ENCODE measurements around the gene MAML2. TPM values are rescaled to one million over a fixed set of nuclear protein-coding genes. Genes with fewer than 3 reads are reported as not detected.
A peak's percentile ranks its signal among the peaks of the same experiment; 100 is the strongest.

The MAML2 gene
- total RNA-seq, 1 experiment from 2014 or later, result 2.7 TPM

GRCh38 chr11:96167203-96167758 lies 175.7 kb downstream of the MAML2 start:
- Mint-ChIP-seq H3K27ac (peak overlapping the region in 1 of 3 experiments; percentile 5; a peak in 1 of 7 replicates), H3K9me3 (no peaks in the 10 kb centered on the region), H3K4me1 (peaks cover 18 to 24% of the 10 kb centered on the region in 2 experiments), H3K4me3 (no peak overlapping the region), H3K36me3 (ENCODE audit: insufficient read depth in 1 of 3, low read depth in 3 of 3) (no peaks in the 10 kb centered on the region), H3K27me3 (ENCODE audit: low read depth) (no peaks in the 10 kb centered on the region)
- no peak overlapping the region for H2BK20ac ChIP-seq (ENCODE audit: low read depth, low read length, poor library complexity, severe bottlenecking)
- H2BK15ac ChIP-seq (ENCODE audit: low read depth, low read length), result no peak overlapping the region
- no CpG with 5 or more reads among the region's 4 CpGs for WGBS (ENCODE audit: extremely low coverage, insufficient read length, low lambda C conversion rate)
- no peak for DNase-seq
- no peaks in the 10 kb centered on the region for H3K23me2 ChIP-seq (ENCODE audit: insufficient read length, low read depth, low read length, poor library complexity, severe bottlenecking)
- no peak overlapping the region for H4K8ac ChIP-seq (replicated peaks; ENCODE audit: insufficient read length, low read depth, low read length)
- H3K27ac ChIP-seq (ENCODE audit: insufficient read length, low read depth, low read length), result no peak overlapping the region
- H4K91ac ChIP-seq (ENCODE audit: insufficient read length, low read depth, low read length), result no peak overlapping the region
- H2BK120ac ChIP-seq (ENCODE audit: low read depth, low read length, poor library complexity, severe bottlenecking), result no peak overlapping the region
- no peak overlapping the region for H2BK5ac ChIP-seq (ENCODE audit: insufficient read length, low read length)
- no peak overlapping the region for H2AK5ac ChIP-seq (ENCODE audit: insufficient read length, low read length)
- no peak overlapping the region for H3K14ac ChIP-seq (ENCODE audit: insufficient read depth, low read length)
- H2AFZ ChIP-seq (ENCODE audit: low read length), result no peak overlapping the region
- no peaks in the 10 kb centered on the region for H3K27me3 ChIP-seq (ENCODE audit: insufficient read depth, low read length)
- TF ChIP-seq CTCF (conservative IDR thresholded peaks at IDR 0.05), result no peak
- H4K5ac ChIP-seq (ENCODE audit: insufficient read length, low read depth, low read length), result no peak overlapping the region
- H3K56ac ChIP-seq (ENCODE audit: insufficient read length, low read depth, low read length), result no peak overlapping the region
- H3K79me1 ChIP-seq (ENCODE audit: insufficient read depth, low read depth, low read length, poor library complexity, severe bottlenecking), result no peaks in the 10 kb centered on the region
- H3K4me1 ChIP-seq (ENCODE audit: insufficient read depth, low read length), result peaks cover 3% of the 10 kb centered on the region; the same call in 1 of the 2 replicates
- H3K4me2 ChIP-seq (ENCODE audit: insufficient read depth, insufficient read length, low read length), result no peak overlapping the region
- no peak overlapping the region for H3K23ac ChIP-seq (ENCODE audit: insufficient read length, low read depth, low read length)
- H3T11ph ChIP-seq (ENCODE audit: low read length), result no peak overlapping the region
- H3K79me2 ChIP-seq (ENCODE audit: insufficient read depth, low read length), result no peaks in the 10 kb centered on the region
- H3K9ac ChIP-seq (ENCODE audit: extremely low read depth, insufficient read length, low read length), result no peak overlapping the region
- no peaks in the 10 kb centered on the region for H3K9me3 ChIP-seq (ENCODE audit: control insufficient read depth, low read depth, low read length)
- no peak overlapping the region for H3K18ac ChIP-seq (ENCODE audit: insufficient read length, low read depth, low read length)
- H4K20me1 ChIP-seq (ENCODE audit: control insufficient read depth, insufficient read depth, insufficient read length), result no peaks in the 10 kb centered on the region
- H2BK12ac ChIP-seq (ENCODE audit: insufficient read length, low read depth, low read length), result no peak overlapping the region
- H3K4ac ChIP-seq (ENCODE audit: low read depth, low read length), result no peak overlapping the region
